Mesothelial cell of epicardium (in vitro differentiated cells): ENCODE results near the gene EIF5B. TPM values are rescaled to one million over a fixed set of nuclear protein-coding genes. Genes with fewer than 3 reads are reported as not detected.

Experiments
- DNase-seq, 2 experiments: peaks; one replicate each; pipeline ENCODE4 v3.0.0; 2021; ENCODE audit warnings: low spot score in 2 of 2; ENCODE audit not compliant: unreplicated experiment in 2 of 2
- H3K27ac Mint-ChIP-seq: 2 replicates; pipeline ENCODE4 v1.8.0; 2021; ENCODE audit warnings: mixed read lengths
- H3K27me3 Mint-ChIP-seq: 2 replicates; pipeline ENCODE4 v1.8.0; 2021; ENCODE audit warnings: low read depth, mixed read lengths
- H3K36me3 Mint-ChIP-seq: 2 replicates; pipeline ENCODE4 v1.8.0; 2021; ENCODE audit warnings: mixed read lengths
- H3K4me1 Mint-ChIP-seq: 2 replicates; pipeline ENCODE4 v1.8.0; 2021; ENCODE audit warnings: mixed read lengths
- H3K4me3 Mint-ChIP-seq: 2 replicates; pipeline ENCODE4 v1.8.0; 2021; ENCODE audit warnings: mild to moderate bottlenecking, moderate library complexity, mixed read lengths
- H3K9me3 Mint-ChIP-seq: 2 replicates; pipeline ENCODE4 v1.8.0; 2021; ENCODE audit warnings: mixed read lengths
- CTCF ChIP-seq: fragments of 200-600 bp; sonication (generic); IDR thresholded peaks from one replicate; pipeline ENCODE4 v1.5.0; 2021; ENCODE audit warnings: antibody characterized with exemption; ENCODE audit not compliant: unreplicated experiment
- total RNA-seq: library from RNA; stranded (reverse); gene quantifications from 3 replicates; pipeline ENCODE4 v1.2.1, GENCODE V29; 2021

EIF5B gene
- total RNA-seq, 1 donor from 2014 or later = 45.3 TPM

GRCh38 chr2:99377879-99378278 lies 40.7 kb downstream of the EIF5B start:
- peaks cover 68% of the 10 kb centered on the region for H3K36me3 Mint-ChIP-seq
- H3K4me3 Mint-ChIP-seq = no peak overlapping the region
- no peak overlapping the region for H3K27ac Mint-ChIP-seq
- H3K4me1 Mint-ChIP-seq = no peaks in the 10 kb centered on the region
- H3K9me3 Mint-ChIP-seq = peaks cover 20% of the 10 kb centered on the region
- no peak for DNase-seq
- no peak for TF ChIP-seq CTCF
- H3K27me3 Mint-ChIP-seq = no peaks in the 10 kb centered on the region

GRCh38 chr2:99380376-99381010 lies 43.3 kb downstream of the EIF5B start:
- no peaks in the 10 kb centered on the region for H3K27me3 Mint-ChIP-seq
- no peak for DNase-seq
- peaks cover 60% of the 10 kb centered on the region for H3K36me3 Mint-ChIP-seq
- H3K9me3 Mint-ChIP-seq = peaks cover 11% of the 10 kb centered on the region
- H3K27ac Mint-ChIP-seq = no peak overlapping the region
- H3K4me3 Mint-ChIP-seq = no peak overlapping the region
- no peak for TF ChIP-seq CTCF
- no peaks in the 10 kb centered on the region for H3K4me1 Mint-ChIP-seq

- Mint-ChIP-seq H3K9me3 (peaks cover 11% of the 10 kb centered on the region), H3K27ac (no peak overlapping the region), H3K4me1 (no peaks in the 10 kb centered on the region), H3K4me3 (no peak overlapping the region), H3K36me3 (peaks cover 54% of the 10 kb centered on the region), H3K27me3 (no peaks in the 10 kb centered on the region)
- no peak for DNase-seq
- TF ChIP-seq CTCF = no peak
Measured at GRCh38 chr2:99382143-99382542, 45.0 kb downstream of the EIF5B start.

GRCh38 chr2:99386011-99386410 lies 48.8 kb downstream of the EIF5B start:
- Mint-ChIP-seq H3K4me1 (no peaks in the 10 kb centered on the region), H3K27ac (no peak overlapping the region), H3K36me3 (peaks cover 44% of the 10 kb centered on the region), H3K27me3 (no peaks in the 10 kb centered on the region), H3K4me3 (no peak overlapping the region), H3K9me3 (peaks cover 11% of the 10 kb centered on the region)
- TF ChIP-seq CTCF = no peak
- no peak for DNase-seq

- H3K27me3 Mint-ChIP-seq = no peaks in the 10 kb centered on the region
- peaks cover 7% of the 10 kb centered on the region for H3K9me3 Mint-ChIP-seq
- no peaks in the 10 kb centered on the region for H3K4me1 Mint-ChIP-seq
- no peak for TF ChIP-seq CTCF
- H3K36me3 Mint-ChIP-seq = peaks cover 33% of the 10 kb centered on the region
- no peak for DNase-seq
- no peak overlapping the region for H3K4me3 Mint-ChIP-seq
- no peak overlapping the region for H3K27ac Mint-ChIP-seq
Measured at GRCh38 chr2:99388892-99389291, 51.7 kb downstream of the EIF5B start.

- no peak overlapping the region for H3K4me3 Mint-ChIP-seq
- DNase-seq = no peak
- H3K36me3 Mint-ChIP-seq = peaks cover 32% of the 10 kb centered on the region
- H3K4me1 Mint-ChIP-seq = no peaks in the 10 kb centered on the region
- no peak overlapping the region for H3K27ac Mint-ChIP-seq
- H3K9me3 Mint-ChIP-seq = peaks cover 4% of the 10 kb centered on the region
- no peaks in the 10 kb centered on the region for H3K27me3 Mint-ChIP-seq
- TF ChIP-seq CTCF = no peak
Measured at GRCh38 chr2:99389371-99389770, 52.2 kb downstream of the EIF5B start.
